Progenitor cell of endocrine pancreas (in vitro differentiated cells): ENCODE measurements around the gene NCR3LG1. TPM values are rescaled to one million over a fixed set of nuclear protein-coding genes. Genes with fewer than 3 reads are reported as not detected.

Source experiments
- DNase-seq: peaks from one replicate; pipeline ENCODE4 v3.0.0; 2021; ENCODE audit warnings: low spot score; ENCODE audit not compliant: unreplicated experiment
- H3K27ac Mint-ChIP-seq: 2 replicates; pipeline ENCODE4 v1.8.0; 2021; ENCODE audit warnings: mild to moderate bottlenecking, moderate library complexity, mixed read lengths
- H3K27me3 Mint-ChIP-seq: 2 replicates; pipeline ENCODE4 v1.8.0; 2021; ENCODE audit warnings: mixed read lengths
- H3K36me3 Mint-ChIP-seq: 2 replicates; pipeline ENCODE4 v1.8.0; 2022; ENCODE audit warnings: mixed read lengths; ENCODE audit not compliant: insufficient read depth
- H3K4me1 Mint-ChIP-seq: 2 replicates; pipeline ENCODE4 v1.8.0; 2021; ENCODE audit warnings: low read depth, mixed read lengths
- H3K4me3 Mint-ChIP-seq: 2 replicates; pipeline ENCODE4 v1.8.0; 2021; ENCODE audit warnings: low read depth, mild to moderate bottlenecking, moderate library complexity, mixed read lengths
- H3K9me3 Mint-ChIP-seq: 2 replicates; pipeline ENCODE4 v1.8.0; 2021; ENCODE audit warnings: low read depth, mixed read lengths
- CTCF ChIP-seq: fragments of 200-600 bp; sonication (generic); IDR thresholded peaks from one replicate; pipeline ENCODE4 v1.5.0; 2021; ENCODE audit warnings: antibody characterized with exemption, mild to moderate bottlenecking; ENCODE audit not compliant: unreplicated experiment
- total RNA-seq: library from RNA; stranded (reverse); gene quantifications from 2 replicates; pipeline ENCODE4 v1.2.1, GENCODE V29; 2021

NCR3LG1 gene
- total RNA-seq, 1 donor from 2014 or later = 1.3 TPM

- no peaks in the 10 kb centered on the region for H3K27me3 Mint-ChIP-seq
- no peaks in the 10 kb centered on the region for H3K4me1 Mint-ChIP-seq
- DNase-seq = no peak
- H3K9me3 Mint-ChIP-seq = peaks cover 45% of the 10 kb centered on the region
- TF ChIP-seq CTCF = no peak
- H3K27ac Mint-ChIP-seq = no peak overlapping the region
- peaks cover 34% of the 10 kb centered on the region for H3K36me3 Mint-ChIP-seq
- H3K4me3 Mint-ChIP-seq = no peak overlapping the region
Measured at GRCh38 chr11:17371614-17372013, 20.0 kb downstream of the NCR3LG1 start.

GRCh38 chr11:17375547-17375946, 23.9 kb downstream of the NCR3LG1 start:
- Mint-ChIP-seq H3K27me3 (no peaks in the 10 kb centered on the region), H3K27ac (no peak overlapping the region), H3K4me1 (no peaks in the 10 kb centered on the region), H3K36me3 (peaks cover 18% of the 10 kb centered on the region), H3K9me3 (peaks cover 32% of the 10 kb centered on the region), H3K4me3 (no peak overlapping the region)
- DNase-seq = no peak
- TF ChIP-seq CTCF = no peak

GRCh38 chr11:17376493-17376892, 24.9 kb downstream of the NCR3LG1 start:
- TF ChIP-seq CTCF = no peak
- Mint-ChIP-seq H3K9me3 (peaks cover 22% of the 10 kb centered on the region), H3K27me3 (no peaks in the 10 kb centered on the region), H3K4me3 (no peak overlapping the region), H3K27ac (no peak overlapping the region), H3K4me1 (no peaks in the 10 kb centered on the region), H3K36me3 (peaks cover 11% of the 10 kb centered on the region)
- no peak for DNase-seq

GRCh38 chr11:17378655-17379054, 27.1 kb downstream of the NCR3LG1 start:
- no peak overlapping the region for H3K27ac Mint-ChIP-seq
- TF ChIP-seq CTCF = no peak
- no peaks in the 10 kb centered on the region for H3K4me1 Mint-ChIP-seq
- peaks cover 12% of the 10 kb centered on the region for H3K9me3 Mint-ChIP-seq
- no peaks in the 10 kb centered on the region for H3K27me3 Mint-ChIP-seq
- DNase-seq = no peak
- H3K36me3 Mint-ChIP-seq = peaks cover 1% of the 10 kb centered on the region
- no peak overlapping the region for H3K4me3 Mint-ChIP-seq

GRCh38 chr11:17379383-17380180, 28.0 kb downstream of the NCR3LG1 start:
- H3K27ac Mint-ChIP-seq = peak overlapping the region; percentile 13
- DNase-seq = no peak
- H3K4me1 Mint-ChIP-seq = no peaks in the 10 kb centered on the region
- no peaks in the 10 kb centered on the region for H3K27me3 Mint-ChIP-seq
- H3K4me3 Mint-ChIP-seq = no peak overlapping the region
- H3K36me3 Mint-ChIP-seq = no peaks in the 10 kb centered on the region
- H3K9me3 Mint-ChIP-seq = peaks cover 9% of the 10 kb centered on the region
- no peak for TF ChIP-seq CTCF
